Fibroblast of peridontal ligament (primary cell): ENCODE data around the gene UNC5A.
"Not testable (repeated sequence)": the region's sequence is repeated elsewhere in the genome, so short reads cannot be mapped to it uniquely, and the experiment has no call there.

Experiments used
- DNase-seq: peaks from one replicate; pipeline ENCODE4 v3.0.0-alpha.2; 2010; ENCODE audit errors: extremely low read depth

UNC5A gene

GRCh38 chr5:176862330-176862995 is 52.1 kb downstream of the UNC5A start:
- no peak for DNase-seq

- no peak for DNase-seq
Measured at GRCh38 chr5:176863041-176863764, 52.8 kb downstream of the UNC5A start.

DNA sequence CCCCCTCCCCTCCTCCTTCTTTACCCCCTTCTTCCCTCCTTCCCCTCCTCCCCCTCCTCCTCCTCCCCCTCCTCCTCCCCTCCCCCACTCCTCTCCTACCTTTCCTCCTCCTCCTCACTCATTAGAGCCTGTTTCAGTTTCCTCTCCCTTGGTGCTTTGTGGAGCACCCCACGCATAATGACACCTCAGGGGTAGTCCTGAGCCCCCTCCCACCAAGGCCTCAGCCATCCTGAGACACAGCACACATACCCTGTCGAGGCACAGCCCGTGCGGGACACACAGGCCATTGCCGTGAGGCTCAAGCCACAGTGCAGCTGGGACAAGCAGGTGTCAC is 53.4 kb downstream of the UNC5A start:
- no peak for DNase-seq

DNA sequence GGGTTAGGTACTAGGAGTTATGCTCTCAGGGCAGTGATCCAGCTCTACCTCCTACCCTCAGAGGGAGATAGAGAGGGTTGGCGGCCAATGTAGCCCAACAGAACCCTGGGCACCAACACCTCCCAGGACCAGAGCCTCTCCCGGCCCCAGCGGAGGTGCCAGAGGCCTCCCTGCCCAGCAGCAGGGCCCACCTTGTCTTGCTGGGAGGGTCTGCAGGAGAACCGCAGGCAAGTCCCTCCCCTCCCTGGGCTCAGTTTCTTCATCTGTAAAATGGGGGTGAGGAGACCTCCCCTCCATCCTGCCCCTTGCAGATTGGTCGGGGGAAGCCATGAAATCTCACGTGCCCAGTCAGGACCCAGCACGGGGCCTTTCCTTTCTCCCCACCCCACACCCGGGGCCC is 54.4 kb downstream of the UNC5A start:
- DNase-seq, result no peak

DNA sequence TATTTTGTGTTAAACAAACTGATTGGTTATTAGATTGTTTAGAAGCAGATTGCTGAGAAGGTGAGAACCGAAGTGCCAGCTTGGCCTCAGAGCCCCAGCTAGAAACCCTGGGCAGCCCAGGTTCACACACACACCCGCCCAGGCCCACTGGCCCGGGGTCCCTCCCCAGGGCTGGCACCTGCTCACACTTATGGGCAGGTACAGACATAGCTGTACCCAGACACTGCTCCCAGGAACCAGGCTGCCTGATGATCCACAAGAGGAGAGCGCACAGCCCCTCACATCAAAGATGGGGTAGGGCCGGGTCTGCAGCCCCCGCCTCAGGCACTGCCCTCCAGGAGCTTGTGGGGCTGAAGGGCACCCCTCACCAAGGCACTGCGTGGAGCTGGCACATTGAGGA is 55.6 kb downstream of the UNC5A start:
- DNase-seq, result no peak

DNA sequence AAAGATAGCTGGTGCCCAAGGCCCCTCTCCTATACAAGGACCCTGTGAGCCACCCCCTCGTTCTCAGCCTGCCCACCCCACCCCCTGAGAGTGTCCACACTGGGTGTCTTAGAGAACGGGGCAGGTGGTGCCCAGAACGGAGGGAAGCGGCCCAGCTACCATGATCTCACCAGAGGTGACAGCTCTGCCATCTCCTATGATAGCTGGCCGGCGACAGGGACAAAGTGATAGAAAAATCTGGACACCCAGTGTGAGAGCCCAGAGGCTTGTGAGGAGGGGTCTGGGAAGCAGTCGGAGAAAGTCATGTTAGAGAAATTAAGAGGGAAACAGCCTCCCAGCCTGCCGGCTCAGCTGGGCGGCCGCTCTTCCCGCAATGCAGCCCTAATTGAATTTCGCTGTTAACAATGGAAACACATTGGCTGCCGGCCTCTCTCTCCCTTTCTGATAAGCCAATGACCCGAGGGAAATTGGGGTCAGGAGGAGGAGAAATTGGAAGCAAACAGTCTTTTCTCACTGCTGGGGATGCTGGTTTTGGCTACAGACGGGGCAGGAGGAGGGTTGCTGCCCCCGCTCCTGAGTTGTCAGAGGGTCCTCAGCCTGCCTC is 56.5 kb downstream of the UNC5A start:
- DNase-seq, result no peak

DNA sequence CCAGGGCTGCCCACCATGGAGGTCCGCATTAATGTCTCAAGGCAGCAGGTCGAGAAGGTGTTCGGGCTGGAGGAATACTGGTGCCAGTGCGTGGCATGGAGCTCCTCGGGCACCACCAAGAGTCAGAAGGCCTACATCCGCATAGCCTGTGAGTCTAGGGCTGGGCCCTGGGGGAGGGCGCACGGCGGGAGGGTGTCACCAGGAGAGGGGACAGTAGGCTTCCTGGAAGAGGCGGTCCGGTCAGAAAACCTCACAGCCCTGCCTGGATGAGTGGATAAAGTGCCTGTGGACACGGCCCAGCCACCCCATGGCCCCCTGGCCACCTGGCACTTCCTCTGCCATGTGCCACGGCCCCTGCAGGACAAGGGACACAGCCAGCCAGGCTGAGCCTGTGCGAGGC is 57.8 kb downstream of the UNC5A start:
- no peak for DNase-seq

DNA sequence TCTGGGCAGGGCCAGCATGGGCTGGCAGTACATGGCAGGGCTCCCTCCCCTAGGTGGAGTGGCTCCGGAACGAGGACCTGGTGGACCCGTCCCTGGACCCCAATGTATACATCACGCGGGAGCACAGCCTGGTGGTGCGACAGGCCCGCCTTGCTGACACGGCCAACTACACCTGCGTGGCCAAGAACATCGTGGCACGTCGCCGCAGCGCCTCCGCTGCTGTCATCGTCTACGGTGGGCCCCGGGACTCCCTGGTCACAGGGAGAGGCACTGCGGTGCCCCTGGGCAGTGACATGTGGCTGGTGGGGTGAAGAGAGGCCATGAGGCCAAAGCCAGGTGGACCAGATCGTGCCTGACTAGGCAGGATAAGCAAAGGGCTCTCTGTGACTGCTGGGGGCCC is 58.4 kb downstream of the UNC5A start:
- DNase-seq, result no peak

DNA sequence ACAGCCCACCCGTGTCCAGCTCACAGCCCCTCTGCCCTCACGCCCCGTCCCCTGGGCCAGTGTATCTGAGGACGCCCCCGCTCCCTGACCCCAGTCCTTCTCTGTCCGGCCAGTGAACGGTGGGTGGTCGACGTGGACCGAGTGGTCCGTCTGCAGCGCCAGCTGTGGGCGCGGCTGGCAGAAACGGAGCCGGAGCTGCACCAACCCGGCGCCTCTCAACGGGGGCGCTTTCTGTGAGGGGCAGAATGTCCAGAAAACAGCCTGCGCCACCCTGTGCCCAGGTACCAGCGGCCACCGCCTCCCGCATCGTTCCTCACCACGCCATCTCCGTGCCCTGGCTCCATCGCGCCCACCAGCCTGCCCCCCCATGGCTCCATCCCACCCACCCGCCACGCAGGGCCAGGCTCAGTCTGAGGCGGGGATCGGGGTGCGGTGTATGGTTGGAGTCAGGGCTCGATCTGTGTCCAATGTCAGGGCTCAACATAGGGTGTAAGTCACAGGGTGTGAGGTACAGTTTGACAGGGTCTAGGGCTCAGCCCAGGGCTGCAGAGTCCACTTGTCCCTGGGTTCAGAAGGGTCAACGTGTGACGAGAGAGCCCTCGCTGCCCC is 59.2 kb downstream of the UNC5A start:
- no peak for DNase-seq

DNA sequence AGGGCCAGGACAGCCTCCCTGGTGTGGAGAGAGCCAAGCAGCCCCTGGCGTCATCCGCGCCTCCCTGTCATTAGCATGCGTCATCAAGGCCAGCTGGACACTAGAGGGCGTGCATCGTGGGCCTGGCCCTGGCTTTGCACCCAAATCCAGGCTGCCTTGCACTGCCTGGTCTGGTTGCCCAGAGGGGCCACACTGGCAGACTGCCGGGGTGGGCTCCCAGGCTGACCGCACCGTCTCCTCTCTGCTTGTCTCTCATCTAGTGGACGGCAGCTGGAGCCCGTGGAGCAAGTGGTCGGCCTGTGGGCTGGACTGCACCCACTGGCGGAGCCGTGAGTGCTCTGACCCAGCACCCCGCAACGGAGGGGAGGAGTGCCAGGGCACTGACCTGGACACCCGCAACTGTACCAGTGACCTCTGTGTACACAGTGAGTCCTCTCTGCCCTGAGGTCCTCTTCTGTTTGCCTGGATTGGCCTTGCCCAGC is 59.8 kb downstream of the UNC5A start:
- DNase-seq, result peak; percentile 14

DNA sequence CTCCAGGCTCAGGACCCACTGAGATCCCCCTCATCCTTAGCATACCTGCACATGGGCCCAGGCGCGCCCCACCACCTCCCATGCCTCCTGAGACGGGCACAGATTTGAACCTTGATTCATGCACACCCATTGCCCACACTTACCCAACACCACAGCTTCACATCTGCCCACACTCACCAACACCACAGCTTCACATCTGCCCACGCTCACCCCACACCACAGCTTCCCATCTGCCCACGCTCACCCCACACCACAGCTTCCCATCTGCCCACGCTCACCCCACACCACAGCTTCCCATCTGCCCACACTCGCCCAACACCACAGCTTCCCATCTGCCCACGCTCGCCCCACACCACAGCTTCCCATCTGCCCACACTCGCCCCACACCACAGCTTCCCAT is 60.3 kb downstream of the UNC5A start:
- not testable (repeated sequence) for DNase-seq

- DNase-seq, result not testable (repeated sequence)
Measured at GRCh38 chr5:176872586-176872985, 62.2 kb downstream of the UNC5A start.

GRCh38 chr5:176873011-176873410 is 62.7 kb downstream of the UNC5A start:
- DNase-seq, result not testable (repeated sequence)

DNA sequence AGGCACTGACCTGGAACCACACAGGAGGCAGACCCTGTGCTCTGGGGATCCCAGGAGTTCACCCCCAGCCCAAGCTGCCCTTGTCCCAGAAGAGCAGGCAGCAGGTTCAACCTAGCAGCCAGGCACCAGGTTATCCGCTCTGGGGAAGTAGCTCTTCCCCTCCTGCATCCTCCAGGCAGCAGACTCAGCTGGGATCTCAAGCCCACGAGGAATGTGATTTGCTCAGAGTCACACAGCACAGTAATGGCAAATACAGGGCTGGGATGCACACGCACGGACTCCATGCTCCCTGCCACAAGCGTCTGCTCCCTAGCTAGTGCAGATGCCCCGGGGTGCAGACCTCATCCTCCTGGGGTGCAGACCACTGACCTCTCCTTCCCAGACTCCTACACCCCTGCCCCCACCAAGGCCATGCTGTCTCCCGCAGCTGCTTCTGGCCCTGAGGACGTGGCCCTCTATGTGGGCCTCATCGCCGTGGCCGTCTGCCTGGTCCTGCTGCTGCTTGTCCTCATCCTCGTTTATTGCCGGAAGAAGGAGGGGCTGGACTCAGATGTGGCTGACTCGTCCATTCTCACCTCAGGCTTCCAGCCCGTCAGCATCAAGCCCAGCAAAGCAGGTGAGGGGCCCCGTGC is 63.3 kb downstream of the UNC5A start:
- DNase-seq, result no peak

- DNase-seq, result no peak
Measured at GRCh38 chr5:176874198-176874780, 63.9 kb downstream of the UNC5A start.

- DNase-seq, result no peak
Measured at GRCh38 chr5:176875014-176875550, 64.7 kb downstream of the UNC5A start.

GRCh38 chr5:176875783-176876505 is 65.6 kb downstream of the UNC5A start:
- DNase-seq, result no peak

GRCh38 chr5:176876506-176877431 is 66.4 kb downstream of the UNC5A start:
- no peak for DNase-seq

DNA sequence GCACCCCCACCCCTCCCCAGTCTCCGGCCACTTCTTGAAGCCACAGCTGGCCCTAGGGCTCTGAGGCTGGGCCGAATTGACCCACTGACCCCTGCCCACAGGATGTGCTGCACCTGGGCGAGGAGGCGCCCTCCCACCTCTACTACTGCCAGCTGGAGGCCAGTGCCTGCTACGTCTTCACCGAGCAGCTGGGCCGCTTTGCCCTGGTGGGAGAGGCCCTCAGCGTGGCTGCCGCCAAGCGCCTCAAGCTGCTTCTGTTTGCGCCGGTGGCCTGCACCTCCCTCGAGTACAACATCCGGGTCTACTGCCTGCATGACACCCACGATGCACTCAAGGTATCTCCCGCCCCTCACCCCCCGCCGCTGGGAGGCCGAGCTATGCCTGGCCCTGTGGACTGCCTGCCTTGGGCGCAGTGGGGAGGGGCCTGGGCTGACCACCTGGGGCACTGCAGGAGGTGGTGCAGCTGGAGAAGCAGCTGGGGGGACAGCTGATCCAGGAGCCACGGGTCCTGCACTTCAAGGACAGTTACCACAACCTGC is 67.5 kb downstream of the UNC5A start:
- no peak for DNase-seq

DNA sequence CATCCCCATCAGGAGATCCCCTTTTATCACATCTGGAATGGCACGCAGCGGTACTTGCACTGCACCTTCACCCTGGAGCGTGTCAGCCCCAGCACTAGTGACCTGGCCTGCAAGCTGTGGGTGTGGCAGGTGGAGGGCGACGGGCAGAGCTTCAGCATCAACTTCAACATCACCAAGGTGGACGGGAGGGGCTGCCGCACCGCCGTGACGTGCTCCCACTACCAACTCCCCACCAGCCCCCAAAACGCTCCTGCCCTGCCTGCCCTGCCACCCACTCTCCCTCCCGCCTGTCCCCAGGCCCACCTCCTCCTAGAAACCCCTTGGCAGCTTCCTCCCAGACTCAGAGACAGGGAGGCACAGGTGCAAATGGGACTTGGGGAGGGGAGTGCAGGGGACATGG is 68.1 kb downstream of the UNC5A start:
- DNase-seq, result no peak
